CD4-positive, alpha-beta memory T cell (primary cell): Measurements from ENCODE around the gene UBE2E2. TPM values are rescaled to one million over a fixed set of nuclear protein-coding genes. Genes with fewer than 3 reads are reported as not detected.
A peak's percentile ranks its signal among the peaks of the same experiment; 100 is the strongest.

Experiments
- CTCF ChIA-PET: fragments of 350-600 bp; sonication (Branson Sonifier 250); formaldehyde crosslinking; loops from one replicate; lab custom pipeline; 2021; ENCODE audit warnings: inconsistent platforms; ENCODE audit not compliant: partially characterized antibody; lab: Charles Lee
- POLR2A ChIA-PET: fragments of 350-600 bp; sonication (Branson Sonifier 250); formaldehyde crosslinking; loops from one replicate; lab custom pipeline; 2021; ENCODE audit not compliant: partially characterized antibody; lab: Charles Lee
- DNase-seq, 5 donors: peaks; one replicate each; pipeline versions ENCODE4 v3.0.0 to v3.0.0-alpha.2; 2020 to 2022; ENCODE audit warnings: mixed read lengths in 1 of 5
- H3K27ac ChIP-seq: one replicate; pipeline ENCODE4 v1.7.0; 2013; ENCODE audit warnings: low read depth, low read length
- H3K27me3 ChIP-seq: 2 replicates; pipeline ENCODE4 v1.7.0; 2013; ENCODE audit warnings: mild to moderate bottlenecking, low read length, moderate library complexity; ENCODE audit not compliant: insufficient read depth
- H3K36me3 ChIP-seq: 2 replicates; pipeline ENCODE4 v1.7.0; 2013; ENCODE audit warnings: mild to moderate bottlenecking, low read length, moderate library complexity; ENCODE audit not compliant: insufficient read depth
- H3K4me1 ChIP-seq: 2 replicates; pipeline ENCODE4 v1.7.0; 2013; ENCODE audit warnings: mild to moderate bottlenecking, low read length, moderate library complexity; ENCODE audit not compliant: insufficient read depth
- H3K4me3 ChIP-seq, 2 donors: one replicate each; pipeline ENCODE4 v1.7.0; 2013; ENCODE audit warnings: low read length in 2 of 2, mild to moderate bottlenecking in 1 of 2
- H3K9me3 ChIP-seq, 2 donors: one replicate each; pipeline ENCODE4 v1.7.0; 2013; ENCODE audit warnings: low read length in 2 of 2, control low read depth in 1 of 2; ENCODE audit not compliant: control insufficient read depth in 1 of 2
- H3K27ac Mint-ChIP-seq, 7 donors: one replicate each; pipeline ENCODE4 v1.8.0; 2020 to 2021; ENCODE audit warnings: mixed read lengths in 7 of 7, mild to moderate bottlenecking in 6 of 7, inconsistent platforms in 3 of 7, moderate library complexity in 3 of 7
- H3K27me3 Mint-ChIP-seq, 2 donors: one replicate each; pipeline ENCODE4 v1.8.0; 2020 to 2021; ENCODE audit warnings: mixed read lengths in 2 of 2
- H3K36me3 Mint-ChIP-seq, 2 donors: one replicate each; pipeline ENCODE4 v1.8.0; 2020 to 2021; ENCODE audit warnings: mixed read lengths in 2 of 2, inconsistent platforms in 1 of 2, mild to moderate bottlenecking in 1 of 2
- H3K4me1 Mint-ChIP-seq, 4 donors: one replicate each; pipeline ENCODE4 v1.8.0; 2020 to 2021; ENCODE audit warnings: mixed read lengths in 4 of 4, mild to moderate bottlenecking in 1 of 4
- H3K4me3 Mint-ChIP-seq, 8 donors: one replicate each; pipeline ENCODE4 v1.8.0; 2020 to 2021; ENCODE audit warnings: mixed read lengths in 8 of 8, mild to moderate bottlenecking in 7 of 8, moderate library complexity in 6 of 8, inconsistent platforms in 3 of 8
- H3K9me3 Mint-ChIP-seq, 8 donors: one replicate each; pipeline ENCODE4 v1.8.0; 2020 to 2021; ENCODE audit warnings: mixed read lengths in 8 of 8, mild to moderate bottlenecking in 5 of 8, inconsistent platforms in 3 of 8, moderate library complexity in 1 of 8
- intact Hi-C: fragments of 100-400 bp; cut with micrococcal nuclease; formaldehyde crosslinking; loops from one replicate; pipeline ENCODE4 v1.15.1; 2023
- polyA plus RNA-seq, 2 donors: library from polyadenylated mRNA; unstranded; fragments of 300-500 nt; fragmentation: Illumina TruSeq; gene quantifications; one replicate each; pipeline ENCODE4 v1.2.3, GENCODE V29; 2021
- total RNA-seq, 2 experiments: library from RNA; stranded (reverse); gene quantifications; one replicate each; pipeline ENCODE4 v1.2.3, GENCODE V29; 2021

The UBE2E2 gene
- total and polyA plus RNA-seq, 4 experiments from 2014 or later, result 1.3 to 4.7 (median 3.1) TPM

DNA sequence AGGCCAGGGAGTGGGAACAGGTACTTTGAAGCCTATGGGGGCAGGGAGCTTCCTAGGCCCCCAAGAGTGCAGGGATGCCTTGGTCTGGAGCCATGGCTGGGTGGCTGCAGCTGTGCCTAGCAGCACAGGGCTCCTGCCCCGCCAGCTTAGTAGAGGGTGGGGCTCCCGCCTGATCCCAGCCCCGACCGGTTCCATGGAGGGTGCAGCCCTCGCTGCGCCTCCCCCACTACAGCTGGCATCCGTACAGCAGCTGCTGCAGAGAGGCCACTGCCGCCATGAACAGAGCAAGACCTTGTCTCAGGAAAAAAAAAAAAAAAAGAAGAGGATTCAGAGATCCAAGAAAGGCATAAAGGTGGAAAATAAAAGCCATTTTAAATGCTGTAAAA lies 277.2 kb downstream of the UBE2E2 start:
- H3K4me1 Mint-ChIP-seq, result peaks cover 0 to under 1% (median 0%) of the 10 kb centered on the region in 4 donors
- peaks cover 0 to 3% of the 10 kb centered on the region in 2 donors for H3K27me3 Mint-ChIP-seq
- H3K36me3 Mint-ChIP-seq, result peaks cover 0 to 5% of the 10 kb centered on the region in 2 donors
- no peak for DNase-seq
- Histone ChIP-seq H3K27ac (no peak overlapping the region), H3K9me3 (peaks cover 0 to 6% of the 10 kb centered on the region in 2 donors), H3K27me3 (no peaks in the 10 kb centered on the region), H3K4me1 (no peaks in the 10 kb centered on the region), H3K36me3 (no peaks in the 10 kb centered on the region), H3K4me3 (no peak overlapping the region)
- peak overlapping the region in 1 of 7 donors; percentile 64 for H3K27ac Mint-ChIP-seq
- ChIA-PET CTCF (no interaction called here), POLR2A (no interaction called here)
- peaks cover 5 to 22% (median 10%) of the 10 kb centered on the region in 8 donors for H3K9me3 Mint-ChIP-seq
- intact Hi-C loops, result no loop called here
- H3K4me3 Mint-ChIP-seq, result no peak overlapping the region

DNA sequence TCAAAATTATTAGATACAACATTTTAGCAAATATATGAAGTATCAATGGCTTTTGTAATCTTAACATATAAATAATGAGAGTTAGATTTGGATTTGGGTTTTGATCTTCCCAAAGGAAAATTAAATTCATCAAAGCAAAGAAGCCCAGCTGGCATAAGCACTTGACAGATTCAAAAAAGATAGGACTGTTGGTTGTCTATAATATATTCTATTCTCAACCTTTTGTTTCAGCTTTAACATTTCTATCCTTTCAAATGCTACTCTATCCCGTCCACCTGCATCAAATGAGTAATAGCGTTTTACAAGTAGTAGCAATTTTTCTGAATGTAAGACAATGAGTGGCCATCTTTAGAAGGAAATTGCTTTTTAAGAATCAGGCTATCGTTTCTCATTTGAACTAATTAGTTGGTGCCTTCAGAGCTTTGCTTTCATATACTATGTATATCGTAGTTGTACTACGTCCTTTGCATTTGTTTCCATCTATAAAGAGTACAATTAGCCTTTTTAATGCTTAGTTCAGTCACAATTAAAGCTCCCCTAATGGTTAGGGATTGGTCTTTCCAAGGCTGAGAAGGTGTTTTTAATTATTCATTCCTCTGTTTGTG lies 278.0 kb downstream of the UBE2E2 start:
- H3K4me3 ChIP-seq, result no peak overlapping the region
- ChIA-PET POLR2A (no interaction called here), CTCF (no interaction called here)
- intact Hi-C loops, result no loop called here
- Mint-ChIP-seq H3K27ac (no peak overlapping the region), H3K4me1 (no peaks in the 10 kb centered on the region), H3K36me3 (peaks cover 0 to 5% of the 10 kb centered on the region in 2 donors), H3K27me3 (peaks cover 0 to 3% of the 10 kb centered on the region in 2 donors), H3K9me3 (peaks cover 7 to 25% (median 11%) of the 10 kb centered on the region in 8 donors), H3K4me3 (no peak overlapping the region)
- H3K27me3 ChIP-seq, result no peaks in the 10 kb centered on the region
- no peaks in the 10 kb centered on the region for H3K4me1 ChIP-seq
- DNase-seq, result no peak
- H3K27ac ChIP-seq, result no peak overlapping the region
- H3K9me3 ChIP-seq, result peaks cover 0 to 6% of the 10 kb centered on the region in 2 donors
- H3K36me3 ChIP-seq, result no peaks in the 10 kb centered on the region

DNA sequence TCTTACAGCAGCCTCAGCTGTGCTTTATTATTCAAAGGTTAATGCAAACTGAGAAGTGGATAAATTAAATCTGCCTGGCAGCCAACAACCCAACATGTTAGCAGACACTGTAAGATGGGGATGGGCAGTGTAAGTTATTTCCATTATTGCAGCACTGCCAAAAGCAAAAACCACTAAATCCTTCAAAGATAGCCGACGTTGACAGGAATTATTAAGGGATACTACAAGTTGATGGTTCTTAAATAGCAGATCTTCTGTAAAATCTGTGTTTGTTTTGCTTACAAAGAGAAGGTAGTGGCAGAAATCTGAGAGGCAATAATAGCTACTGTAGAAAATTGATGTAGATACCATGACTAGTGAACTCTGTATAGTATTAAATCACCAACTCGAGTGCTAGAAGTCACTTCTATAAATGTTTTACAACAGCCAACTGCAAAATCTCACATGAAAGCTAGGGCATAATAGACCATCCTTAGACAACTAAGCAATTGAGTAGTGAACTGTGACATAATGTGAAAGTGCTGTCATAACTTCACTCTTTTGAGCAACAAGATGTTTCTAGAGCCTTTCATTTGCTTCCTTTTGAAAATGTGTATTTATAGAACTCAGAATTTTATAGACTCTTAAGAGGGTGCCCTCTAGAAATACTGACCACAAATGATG lies 278.6 kb downstream of the UBE2E2 start:
- no peak for DNase-seq
- Mint-ChIP-seq H3K9me3 (peaks cover 7 to 28% (median 14%) of the 10 kb centered on the region in 8 donors), H3K27me3 (peaks cover 0 to 3% of the 10 kb centered on the region in 2 donors), H3K27ac (no peak overlapping the region), H3K36me3 (peaks cover 0 to 5% of the 10 kb centered on the region in 2 donors), H3K4me1 (no peaks in the 10 kb centered on the region), H3K4me3 (no peak overlapping the region)
- Histone ChIP-seq H3K27me3 (no peaks in the 10 kb centered on the region), H3K36me3 (no peaks in the 10 kb centered on the region), H3K27ac (no peak overlapping the region), H3K4me3 (no peak overlapping the region), H3K9me3 (peaks cover 0 to 6% of the 10 kb centered on the region in 2 donors), H3K4me1 (no peaks in the 10 kb centered on the region)
- POLR2A ChIA-PET, result no interaction called here
- CTCF ChIA-PET, result no interaction called here
- intact Hi-C loops, result no loop called here

- no peaks in the 10 kb centered on the region for H3K27me3 ChIP-seq
- Mint-ChIP-seq H3K4me1 (no peaks in the 10 kb centered on the region), H3K36me3 (no peaks in the 10 kb centered on the region), H3K4me3 (no peak overlapping the region), H3K27ac (no peak overlapping the region), H3K27me3 (no peaks in the 10 kb centered on the region), H3K9me3 (peaks cover 2 to 18% (median 9%) of the 10 kb centered on the region in 8 donors)
- H3K9me3 ChIP-seq, result peaks cover 0 to 2% of the 10 kb centered on the region in 2 donors
- POLR2A ChIA-PET, result no interaction called here
- no peaks in the 10 kb centered on the region for H3K4me1 ChIP-seq
- CTCF ChIA-PET, result no interaction called here
- no peak overlapping the region for H3K27ac ChIP-seq
- H3K4me3 ChIP-seq, result no peak overlapping the region
- no peak for DNase-seq
- H3K36me3 ChIP-seq, result no peaks in the 10 kb centered on the region
- intact Hi-C loops, result no loop called here
These were observed 281.3 kb downstream of the UBE2E2 start for GRCh38 chr3:23484386-23484785.

- Histone ChIP-seq H3K36me3 (no peaks in the 10 kb centered on the region), H3K4me3 (no peak overlapping the region), H3K27me3 (no peaks in the 10 kb centered on the region), H3K27ac (no peak overlapping the region), H3K4me1 (no peaks in the 10 kb centered on the region), H3K9me3 (no peaks in the 10 kb centered on the region)
- Mint-ChIP-seq H3K4me3 (no peak overlapping the region), H3K27ac (no peak overlapping the region), H3K9me3 (peaks cover 2 to 13% (median 7%) of the 10 kb centered on the region in 8 donors), H3K36me3 (no peaks in the 10 kb centered on the region), H3K4me1 (no peaks in the 10 kb centered on the region), H3K27me3 (no peaks in the 10 kb centered on the region)
- DNase-seq, result no peak
- intact Hi-C loops, result no loop called here
- POLR2A ChIA-PET, result no interaction called here
- CTCF ChIA-PET, result interaction anchor here (0.5 kb wide), 1 partner anchor 37 kb away, joined by 3 read pairs; no protein-coding TSS in a partner anchor
These were observed 282.8 kb downstream of the UBE2E2 start for GRCh38 chr3:23485922-23486321.

DNA sequence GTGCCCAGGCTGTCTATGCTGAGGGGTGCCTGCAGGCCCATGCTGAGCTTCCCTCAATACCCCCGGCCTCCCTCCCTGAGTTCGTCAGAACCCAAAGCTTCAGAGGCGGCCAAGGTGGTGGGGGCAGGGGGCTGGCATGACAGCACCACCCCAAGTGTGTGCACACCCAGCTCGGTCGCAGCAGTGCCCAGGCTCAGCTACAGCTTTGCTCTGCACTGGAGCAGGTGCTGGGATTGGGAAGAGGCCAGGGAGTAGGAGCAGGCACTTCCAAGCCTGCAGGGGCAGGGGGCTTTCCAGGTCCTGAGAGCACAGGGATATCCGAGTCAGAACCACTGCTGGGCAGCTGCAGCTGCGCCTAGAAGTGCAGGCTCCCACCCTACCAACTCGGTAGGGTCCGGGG lies 283.9 kb downstream of the UBE2E2 start:
- Mint-ChIP-seq H3K27ac (no peak overlapping the region), H3K36me3 (no peaks in the 10 kb centered on the region), H3K27me3 (no peaks in the 10 kb centered on the region), H3K9me3 (peaks cover 2 to 13% (median 7%) of the 10 kb centered on the region in 8 donors), H3K4me3 (no peak overlapping the region), H3K4me1 (no peaks in the 10 kb centered on the region)
- no peaks in the 10 kb centered on the region for H3K4me1 ChIP-seq
- no peaks in the 10 kb centered on the region for H3K27me3 ChIP-seq
- H3K36me3 ChIP-seq, result no peaks in the 10 kb centered on the region
- no peaks in the 10 kb centered on the region for H3K9me3 ChIP-seq
- intact Hi-C loops, result no loop called here
- no peak overlapping the region for H3K27ac ChIP-seq
- POLR2A ChIA-PET, result no interaction called here
- CTCF ChIA-PET, result no interaction called here
- DNase-seq, result no peak
- no peak overlapping the region for H3K4me3 ChIP-seq

DNA sequence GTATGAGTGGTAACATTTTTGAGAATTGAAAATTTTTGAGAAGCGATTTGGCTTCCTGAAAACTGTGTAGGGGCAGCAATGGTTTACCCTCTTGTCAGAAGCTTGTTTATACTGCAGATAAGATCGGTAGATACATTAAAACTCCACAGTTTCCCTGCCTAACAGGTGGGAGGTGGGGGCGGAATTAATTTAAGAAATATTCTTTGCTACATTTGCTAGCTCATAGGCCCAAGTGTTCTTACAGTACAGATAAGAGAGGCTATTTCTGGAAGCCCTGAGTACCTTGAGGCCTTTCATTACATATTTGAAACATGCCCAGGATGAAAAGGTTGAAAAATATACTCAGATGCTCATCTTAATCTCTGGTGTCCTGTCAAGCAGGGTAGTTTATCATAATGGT lies 285.5 kb downstream of the UBE2E2 start:
- H3K27me3 ChIP-seq, result no peaks in the 10 kb centered on the region
- H3K4me1 ChIP-seq, result no peaks in the 10 kb centered on the region
- H3K27ac Mint-ChIP-seq, result no peak overlapping the region
- no peaks in the 10 kb centered on the region for H3K36me3 ChIP-seq
- H3K27me3 Mint-ChIP-seq, result no peaks in the 10 kb centered on the region
- no peaks in the 10 kb centered on the region for H3K36me3 Mint-ChIP-seq
- H3K27ac ChIP-seq, result no peak overlapping the region
- peaks cover 2 to 13% (median 7%) of the 10 kb centered on the region in 8 donors for H3K9me3 Mint-ChIP-seq
- DNase-seq, result no peak
- POLR2A ChIA-PET, result no interaction called here
- no peaks in the 10 kb centered on the region for H3K4me1 Mint-ChIP-seq
- no peak overlapping the region for H3K4me3 ChIP-seq
- intact Hi-C loops, result no loop called here
- CTCF ChIA-PET, result no interaction called here
- H3K4me3 Mint-ChIP-seq, result no peak overlapping the region
- no peaks in the 10 kb centered on the region for H3K9me3 ChIP-seq
